GM10266 (cell line): Measurements from ENCODE around the gene KRT6A.
"Not testable (repeated sequence)": the region's sequence is repeated elsewhere in the genome, so short reads cannot be mapped to it uniquely, and the experiment has no call there.

Experiments used
- DNase-seq: peaks from one replicate; pipeline ENCODE4 v3.0.0; 2012; ENCODE audit errors: extremely low spot score
- CTCF ChIP-seq: IDR thresholded peaks from 2 replicates; pipeline ENCODE4 v1.5.1; 2012; ENCODE audit warnings: mild to moderate bottlenecking, low read depth; ENCODE audit not compliant: control insufficient read depth, insufficient read depth; ENCODE audit errors: missing control alignments

The KRT6A gene

DNA sequence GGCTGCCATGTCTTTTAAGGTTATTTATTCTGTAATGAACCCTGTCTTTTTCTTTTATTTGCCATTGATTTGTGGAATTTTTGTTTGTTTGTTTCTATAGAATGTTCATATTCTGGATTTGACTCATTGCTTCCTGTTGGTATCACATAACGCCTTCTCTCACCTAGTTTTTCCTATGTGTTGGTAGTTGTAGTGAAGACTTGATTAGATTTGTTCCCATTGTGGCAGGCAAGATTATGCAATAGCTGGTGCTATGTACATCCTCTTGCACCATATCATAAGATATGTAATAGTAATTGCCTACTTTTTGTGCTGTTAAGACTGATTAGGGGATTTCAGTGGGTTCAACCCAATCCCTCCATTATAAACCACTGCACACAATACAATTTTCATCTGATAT is 37.2 kb downstream of the KRT6A start:
- no peak for TF ChIP-seq CTCF
- DNase-seq = no peak

GRCh38 chr12:52454411-52455201 is 38.5 kb downstream of the KRT6A start:
- no peak for TF ChIP-seq CTCF
- no peak for DNase-seq

GRCh38 chr12:52452101-52452500 is 41.0 kb downstream of the KRT6A start, which contains the start of gene KRT6B:
KRT6B (minus strand) TSS chr12:52452146; CDS start chr12:52452078, 68 bp downstream.
- DNase-seq = no peak
- TF ChIP-seq CTCF = no peak

DNA sequence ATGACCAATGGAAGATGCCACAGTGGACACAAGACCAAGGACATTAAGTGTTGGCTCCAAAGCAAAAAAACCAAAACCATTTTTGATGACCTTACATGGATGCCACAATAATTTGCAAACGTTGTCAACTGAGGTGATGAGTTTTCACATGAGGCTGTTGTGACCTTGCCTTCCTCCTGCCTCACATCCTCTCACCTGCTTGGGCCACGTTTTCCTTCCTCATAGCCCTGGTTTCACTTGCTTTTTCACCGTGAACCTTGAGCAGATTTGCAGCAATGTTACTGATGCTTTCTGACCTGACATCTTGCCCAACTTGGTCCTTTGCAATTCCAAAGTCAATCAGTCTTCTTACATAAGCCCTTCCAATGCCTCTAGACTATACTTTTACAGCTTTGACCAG is 44.8 kb downstream of the KRT6A start:
- TF ChIP-seq CTCF = no peak
- no peak for DNase-seq

- not testable (repeated sequence) for DNase-seq
These were observed 45.9 kb downstream of the KRT6A start for GRCh38 chr12:52447196-52447595.

DNA sequence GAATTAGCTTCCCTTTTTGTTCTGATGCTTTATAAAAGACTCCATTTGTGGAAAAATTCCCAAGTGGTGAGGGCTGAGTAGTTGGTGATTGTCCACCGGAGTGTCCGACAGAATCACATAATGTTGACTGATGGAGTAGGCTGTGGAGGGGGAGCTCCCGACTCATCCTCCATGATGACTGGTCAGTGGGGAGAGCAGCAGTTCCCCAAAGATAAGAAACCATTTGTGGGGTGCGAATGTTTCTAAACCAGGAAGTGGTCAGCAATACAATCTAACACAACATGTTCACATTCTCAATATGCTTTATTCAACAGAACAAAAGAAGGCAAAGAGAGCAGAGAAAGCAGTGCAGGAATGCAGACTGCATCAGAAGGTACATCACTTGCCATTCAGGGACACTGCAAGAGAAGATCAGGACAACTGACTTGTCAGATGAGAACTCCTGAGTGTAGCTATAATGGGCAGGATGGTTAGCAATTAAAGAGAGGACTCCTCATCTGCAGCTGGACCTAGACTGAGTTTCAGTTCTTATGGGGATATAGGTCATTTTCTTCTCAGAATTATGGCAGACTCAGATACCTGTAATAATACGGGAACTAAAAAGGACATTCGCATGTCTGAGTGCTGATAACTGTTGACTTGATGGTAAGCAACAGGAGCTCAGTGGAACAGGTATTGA is 46.6 kb downstream of the KRT6A start:
- TF ChIP-seq CTCF = no peak
- no peak for DNase-seq

DNA sequence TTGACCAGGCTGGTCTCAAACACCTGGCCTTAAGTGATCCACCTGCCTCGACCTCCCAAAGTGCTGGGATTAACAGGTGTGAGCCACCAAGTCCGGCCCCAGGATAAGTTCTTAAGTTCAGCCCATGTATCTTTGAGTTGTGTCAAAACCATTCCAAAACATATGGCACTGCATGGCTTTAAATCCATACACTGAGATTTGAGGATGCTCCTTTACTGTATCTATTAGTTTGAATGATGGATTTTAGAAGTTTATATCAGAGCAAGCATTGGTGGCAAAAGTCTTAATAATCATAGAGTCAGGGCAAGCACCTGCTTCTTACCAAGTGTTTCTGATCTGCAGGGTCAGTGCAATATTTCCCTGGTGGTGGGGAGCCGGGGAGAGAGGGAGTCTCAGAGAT is 47.2 kb downstream of the KRT6A start:
- no peak for TF ChIP-seq CTCF
- DNase-seq = no peak
